Gastrocnemius medialis (tissue), 4 donors: Measurements from ENCODE around the gene KCNJ10. TPM values are rescaled to one million over a fixed set of nuclear protein-coding genes. Genes with fewer than 3 reads are reported as not detected.

ENCODE experiments used
- ATAC-seq, 2 donors: fragments of 150-250 bp; one replicate each; pipeline ENCODE4 v1.9.1; 2016
- DNase-seq, 2 donors: peaks; one replicate each; pipeline ENCODE4 v3.0.0-alpha.2; 2019
- H3K27ac ChIP-seq, 4 donors: fragments of 200-600 bp; sonication (generic); 1 replicate in 1 of 4; 2 replicates in 3 of 4; pipeline ENCODE4 v1.5.1; 2016 to 2018; ENCODE audit warnings: mild to moderate bottlenecking in 2 of 4, moderate library complexity in 1 of 4
- H3K27me3 ChIP-seq, 3 donors: fragments of 200-600 bp; sonication (generic) in 2 of 3; 1 replicate in 1 of 3; 2 replicates in 2 of 3; pipeline versions ENCODE4 v1.5.1 to v1.6.0; 2016 to 2019; ENCODE audit warnings: mild to moderate bottlenecking in 1 of 3, moderate library complexity in 1 of 3
- H3K36me3 ChIP-seq, 2 donors: fragments of 200-600 bp; sonication (generic) in 1 of 2; one replicate each; pipeline ENCODE4 v1.5.1; 2017 to 2018
- H3K4me1 ChIP-seq, 2 donors: fragments of 200-600 bp; sonication (generic) in 1 of 2; one replicate each; pipeline ENCODE4 v1.5.1; 2016 to 2017; ENCODE audit warnings: mild to moderate bottlenecking in 2 of 2
- H3K4me3 ChIP-seq, 4 donors: fragments of 200-600 bp; sonication (generic) in 3 of 4; 1 replicate in 1 of 4; 2 replicates in 3 of 4; pipeline ENCODE4 v1.5.1; 2016 to 2019; ENCODE audit warnings: mild to moderate bottlenecking in 2 of 4
- H3K9me3 ChIP-seq, 3 donors: fragments of 200-600 bp; sonication (generic) in 2 of 3; 1 replicate in 1 of 3; 2 replicates in 2 of 3; pipeline ENCODE4 v1.5.1; 2016 to 2019
- CTCF ChIP-seq, 5 experiments: fragments of 450-650 bp in 3 of 5; fragments of 200-600 bp in 2 of 5; sonication (generic) in 2 of 5; IDR thresholded peaks in 4 of 5; conservative IDR thresholded peaks in 1 of 5; 1 replicate in 4 of 5; 2 replicates in 1 of 5; pipeline ENCODE4 v1.5.1; 2016 to 2019; ENCODE audit warnings: antibody characterized with exemption in 5 of 5, mild to moderate bottlenecking in 3 of 5, moderate library complexity in 3 of 5
- POLR2A ChIP-seq, 2 donors: fragments of 450-650 bp; IDR thresholded peaks; one replicate each; pipeline ENCODE4 v1.6.1; 2017; ENCODE audit warnings: antibody characterized with exemption in 2 of 2, mild to moderate bottlenecking in 2 of 2, moderate library complexity in 2 of 2
- in situ Hi-C, 4 donors: fragments of 200-750 bp; cut with MboI; loops; one replicate each; pipeline versions ENCODE4 v1.15.0 to v1.8.0; 2017; ENCODE audit warnings: low sequenced_read_pairs in 4 of 4
- intact Hi-C: fragments of 100-400 bp; cut with DNase I; formaldehyde crosslinking; loops from one replicate; pipeline ENCODE4 v1.15.1; 2023; ENCODE audit warnings: low total_unique reads
- total RNA-seq, 4 donors: library from RNA; depleted of rRNA; stranded (reverse); fragments of >200 nt; gene quantifications; one replicate each; pipeline versions ENCODE4 v1.1.0 to v1.2.3, GENCODE V29; 2016

The KCNJ10 gene
- total RNA-seq, 4 donors from 2014 or later = not detected

GRCh38 chr1:160004425-160004824 lies 65.5 kb downstream of the KCNJ10 start:
- Histone ChIP-seq H3K27me3 (peaks cover 0 to 2% (median under 1%) of the 10 kb centered on the region in 3 donors), H3K9me3 (no peaks in the 10 kb centered on the region), H3K4me3 (no peak overlapping the region), H3K27ac (no peak overlapping the region), H3K36me3 (no peaks in the 10 kb centered on the region), H3K4me1 (no peaks in the 10 kb centered on the region)
- in situ Hi-C loops = loop anchor here in 2 of 4 donors (10.0 to 25.0 kb wide), 3 partner anchors 60 to 217 kb away; partner anchors contain the start of genes DUSP23 (in 1 of the 2) and IGSF9 (in 1 of the 2)
- ATAC-seq (no peak), DNase-seq (no peak)
- intact Hi-C loops = no loop called here
- TF ChIP-seq CTCF (IDR thresholded peaks at IDR 0.05 in 4 of 5, conservative IDR thresholded peaks at IDR 0.05 in 1 of 5) = no peak
- no peak for TF ChIP-seq POLR2A (IDR thresholded peaks at IDR 0.05)

GRCh38 chr1:160004001-160004400 lies 66.0 kb downstream of the KCNJ10 start:
- in situ Hi-C loops (loop anchor here in 2 of 4 donors (10.0 to 25.0 kb wide), 3 partner anchors 59 to 217 kb away; partner anchors contain the start of genes DUSP23 (in 1 of the 2) and IGSF9 (in 1 of the 2)), intact Hi-C loops (no loop called here)
- no peaks in the 10 kb centered on the region for H3K9me3 ChIP-seq
- ATAC-seq = no peak
- TF ChIP-seq CTCF (IDR thresholded peaks at IDR 0.05 in 4 of 5, conservative IDR thresholded peaks at IDR 0.05 in 1 of 5) (no peak), POLR2A (IDR thresholded peaks at IDR 0.05) (no peak)
- no peaks in the 10 kb centered on the region for H3K4me1 ChIP-seq
- peaks cover 0 to 3% (median 2%) of the 10 kb centered on the region in 3 donors for H3K27me3 ChIP-seq
- H3K4me3 ChIP-seq = no peak overlapping the region
- no peaks in the 10 kb centered on the region for H3K36me3 ChIP-seq
- no peak for DNase-seq
- H3K27ac ChIP-seq = no peak overlapping the region

- intact Hi-C loops (no loop called here), in situ Hi-C loops (loop anchor here in 2 of 4 donors (10.0 to 25.0 kb wide), 3 partner anchors 57 to 214 kb away; partner anchors contain the start of genes DUSP23 (in 1 of the 2) and IGSF9 (in 1 of the 2))
- no peak for ATAC-seq
- Histone ChIP-seq H3K4me1 (no peaks in the 10 kb centered on the region), H3K27me3 (peaks cover 0 to 7% (median 3%) of the 10 kb centered on the region in 3 donors), H3K9me3 (no peaks in the 10 kb centered on the region), H3K36me3 (no peaks in the 10 kb centered on the region), H3K27ac (no peak overlapping the region), H3K4me3 (no peak overlapping the region)
- TF ChIP-seq POLR2A (IDR thresholded peaks at IDR 0.05) (no peak), CTCF (IDR thresholded peaks at IDR 0.05 in 4 of 5, conservative IDR thresholded peaks at IDR 0.05 in 1 of 5) (no peak)
- DNase-seq = no peak
Observed at GRCh38 chr1:160001440-160001839, 68.5 kb downstream of the KCNJ10 start.

GRCh38 chr1:159999204-159999603 lies 70.8 kb downstream of the KCNJ10 start:
- Histone ChIP-seq H3K36me3 (no peaks in the 10 kb centered on the region), H3K4me1 (no peaks in the 10 kb centered on the region), H3K4me3 (no peak overlapping the region), H3K9me3 (no peaks in the 10 kb centered on the region), H3K27ac (no peak overlapping the region), H3K27me3 (peaks cover 0 to 7% (median 3%) of the 10 kb centered on the region in 3 donors)
- in situ Hi-C loops = no loop called here
- ATAC-seq (no peak), DNase-seq (no peak)
- intact Hi-C loops = no loop called here
- TF ChIP-seq POLR2A (IDR thresholded peaks at IDR 0.05) = no peak
- TF ChIP-seq CTCF (IDR thresholded peaks at IDR 0.05 in 4 of 5, conservative IDR thresholded peaks at IDR 0.05 in 1 of 5) = no peak

GRCh38 chr1:159996653-159997052 lies 73.3 kb downstream of the KCNJ10 start:
- H3K27ac ChIP-seq = no peak overlapping the region
- no peaks in the 10 kb centered on the region for H3K36me3 ChIP-seq
- H3K9me3 ChIP-seq = no peaks in the 10 kb centered on the region
- no peak overlapping the region for H3K4me3 ChIP-seq
- no peak for ATAC-seq
- no peaks in the 10 kb centered on the region for H3K4me1 ChIP-seq
- in situ Hi-C loops = no loop called here
- no peak for TF ChIP-seq POLR2A (IDR thresholded peaks at IDR 0.05)
- no peak for TF ChIP-seq CTCF (IDR thresholded peaks at IDR 0.05 in 4 of 5, conservative IDR thresholded peaks at IDR 0.05 in 1 of 5)
- DNase-seq = no peak
- H3K27me3 ChIP-seq = peaks cover 0 to 7% (median 3%) of the 10 kb centered on the region in 3 donors
- intact Hi-C loops = no loop called here
